Epithelial cell of proximal tubule (primary cell): ENCODE results near the gene CDC42SE2. TPM values are rescaled to one million over a fixed set of nuclear protein-coding genes. Genes with fewer than 3 reads are reported as not detected.
"Not testable (repeated sequence)": the region's sequence is repeated elsewhere in the genome, so short reads cannot be mapped to it uniquely, and the experiment has no call there.

Source experiments
- DNase-seq: peaks from one replicate; pipeline ENCODE4 v3.0.0-alpha.2; 2011; ENCODE audit warnings: low read depth
- H3K4me3 ChIP-seq: 2 replicates; pipeline ENCODE4 v1.5.1; 2011; ENCODE audit warnings: low read depth, mild to moderate bottlenecking, low read length
- total RNA-seq: library from RNA; depleted of rRNA; stranded (reverse); fragments of >200 nt; gene quantifications from 2 replicates; pipeline ENCODE4 v1.2.3, GENCODE V29; 2015
- TF ChIP-seq, protein P1 (sequence below): conservative IDR thresholded peaks from 2 replicates; pipeline ENCODE4 v1.5.1; 2012; ENCODE audit warnings: low read depth, mild to moderate bottlenecking, low read length

Gene CDC42SE2
- total RNA-seq, 1 donor from 2014 or later = 40.1 TPM

DNA sequence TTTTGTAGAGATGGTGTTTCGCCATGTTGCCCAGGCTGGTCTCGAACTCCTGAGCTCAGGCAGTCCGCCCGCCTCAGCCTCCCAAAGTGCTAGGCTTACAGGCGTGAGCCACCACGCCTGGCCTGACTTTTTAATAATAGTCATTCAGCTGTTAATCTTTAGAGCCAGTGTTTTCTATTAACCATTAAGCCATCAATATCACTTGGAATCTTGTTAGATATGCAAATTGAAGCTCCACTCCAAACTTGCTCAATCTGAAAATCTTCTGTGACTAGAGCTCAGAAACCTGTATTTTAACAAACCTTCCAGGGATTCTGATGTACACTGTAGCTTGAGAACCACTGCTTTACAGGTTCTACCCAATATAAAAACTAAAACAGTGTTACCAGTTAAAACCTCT, 113.5 kb downstream of the CDC42SE2 start:
- TF ChIP-seq, protein P1, sequence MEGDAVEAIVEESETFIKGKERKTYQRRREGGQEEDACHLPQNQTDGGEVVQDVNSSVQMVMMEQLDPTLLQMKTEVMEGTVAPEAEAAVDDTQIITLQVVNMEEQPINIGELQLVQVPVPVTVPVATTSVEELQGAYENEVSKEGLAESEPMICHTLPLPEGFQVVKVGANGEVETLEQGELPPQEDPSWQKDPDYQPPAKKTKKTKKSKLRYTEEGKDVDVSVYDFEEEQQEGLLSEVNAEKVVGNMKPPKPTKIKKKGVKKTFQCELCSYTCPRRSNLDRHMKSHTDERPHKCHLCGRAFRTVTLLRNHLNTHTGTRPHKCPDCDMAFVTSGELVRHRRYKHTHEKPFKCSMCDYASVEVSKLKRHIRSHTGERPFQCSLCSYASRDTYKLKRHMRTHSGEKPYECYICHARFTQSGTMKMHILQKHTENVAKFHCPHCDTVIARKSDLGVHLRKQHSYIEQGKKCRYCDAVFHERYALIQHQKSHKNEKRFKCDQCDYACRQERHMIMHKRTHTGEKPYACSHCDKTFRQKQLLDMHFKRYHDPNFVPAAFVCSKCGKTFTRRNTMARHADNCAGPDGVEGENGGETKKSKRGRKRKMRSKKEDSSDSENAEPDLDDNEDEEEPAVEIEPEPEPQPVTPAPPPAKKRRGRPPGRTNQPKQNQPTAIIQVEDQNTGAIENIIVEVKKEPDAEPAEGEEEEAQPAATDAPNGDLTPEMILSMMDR = no peak
- DNase-seq = no peak
- H3K4me3 ChIP-seq = no peak overlapping the region

DNA sequence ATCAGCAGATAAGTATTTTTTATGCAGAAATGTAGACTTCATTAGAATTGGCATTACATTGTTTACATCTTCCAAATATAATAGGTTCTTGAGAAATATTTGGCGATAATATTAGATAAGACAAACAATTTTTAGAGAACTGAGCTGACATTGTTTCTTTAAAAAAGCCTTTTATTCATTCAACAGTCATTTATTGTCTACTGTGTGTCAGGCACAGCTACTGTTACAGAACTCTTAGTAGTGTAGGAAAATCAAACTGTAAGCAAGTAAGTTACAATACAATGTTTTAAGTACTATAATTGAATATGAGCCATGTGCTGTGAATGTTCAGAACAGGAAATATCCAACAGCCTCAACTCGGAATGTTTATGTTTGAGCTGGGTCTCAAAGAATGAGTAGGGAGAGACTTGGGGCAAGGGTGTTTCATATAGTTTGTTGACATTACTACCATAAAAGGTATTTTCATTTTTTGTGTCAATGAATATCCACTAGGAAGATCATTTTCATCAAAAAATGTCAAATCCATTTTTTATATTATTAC, 114.0 kb downstream of the CDC42SE2 start:
- no peak overlapping the region for H3K4me3 ChIP-seq
- no peak for DNase-seq
- TF ChIP-seq, protein P1 = no peak

DNA sequence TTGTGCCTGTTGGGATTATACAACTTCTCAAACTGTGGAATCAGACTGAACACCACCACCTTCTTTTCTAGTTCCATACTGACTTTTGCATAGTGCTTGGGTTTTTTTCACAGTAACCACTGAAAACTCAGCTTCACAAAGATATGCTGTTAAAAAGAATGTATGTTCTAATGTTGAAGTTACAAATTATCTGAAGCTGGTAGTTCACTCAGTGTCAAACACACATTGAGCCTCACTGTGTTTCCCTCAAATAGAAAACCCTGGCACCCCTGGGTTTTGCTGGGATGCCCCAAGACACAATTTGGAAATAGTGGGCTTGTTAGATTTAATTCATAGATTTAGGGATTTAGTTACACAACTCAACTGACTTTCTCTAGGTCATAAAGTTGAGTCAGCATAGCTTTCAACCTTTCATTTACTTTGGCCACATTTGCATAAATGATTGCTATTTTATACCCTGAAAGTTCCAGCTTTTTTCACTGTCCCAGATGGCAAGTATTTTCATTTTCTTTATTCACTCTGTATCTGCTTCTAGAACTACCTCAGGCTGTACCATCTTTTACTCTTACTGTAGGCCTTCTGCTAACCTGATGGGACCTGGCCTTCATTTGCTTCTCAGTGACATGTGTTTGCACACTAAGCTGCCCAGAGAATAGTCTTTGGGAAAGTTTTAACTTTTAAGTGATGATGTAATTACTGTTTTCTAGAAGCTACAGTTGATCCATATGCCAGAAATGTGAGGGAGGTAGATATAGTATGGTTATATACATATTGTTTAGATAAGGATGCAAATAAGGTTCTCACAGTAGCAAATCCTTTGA, 115.1 kb downstream of the CDC42SE2 start:
- peak; percentile 47 for DNase-seq
- TF ChIP-seq, protein P1 = no peak
- no peak overlapping the region for H3K4me3 ChIP-seq

DNA sequence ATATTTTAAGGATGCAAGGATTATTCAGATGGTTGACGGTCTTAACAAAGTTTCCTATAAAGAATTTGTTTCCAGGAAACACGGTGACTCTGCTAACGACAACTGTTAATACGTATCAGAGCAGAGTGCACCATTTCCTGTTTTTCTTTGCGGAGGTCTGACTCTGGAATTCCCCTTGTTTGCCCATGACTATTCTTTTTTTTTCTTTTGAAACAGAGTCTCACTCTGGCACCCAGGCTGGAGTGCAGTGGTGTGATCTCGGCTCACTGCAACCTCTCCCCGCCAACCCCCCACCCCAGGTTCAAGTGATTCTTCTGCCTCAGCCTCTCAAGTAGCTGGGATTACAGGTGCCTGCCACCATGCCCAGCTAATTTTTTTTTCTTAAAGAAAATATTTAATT, 115.9 kb downstream of the CDC42SE2 start:
- no peak overlapping the region for H3K4me3 ChIP-seq
- TF ChIP-seq, protein P1 = no peak
- DNase-seq = peak; percentile 91

DNA sequence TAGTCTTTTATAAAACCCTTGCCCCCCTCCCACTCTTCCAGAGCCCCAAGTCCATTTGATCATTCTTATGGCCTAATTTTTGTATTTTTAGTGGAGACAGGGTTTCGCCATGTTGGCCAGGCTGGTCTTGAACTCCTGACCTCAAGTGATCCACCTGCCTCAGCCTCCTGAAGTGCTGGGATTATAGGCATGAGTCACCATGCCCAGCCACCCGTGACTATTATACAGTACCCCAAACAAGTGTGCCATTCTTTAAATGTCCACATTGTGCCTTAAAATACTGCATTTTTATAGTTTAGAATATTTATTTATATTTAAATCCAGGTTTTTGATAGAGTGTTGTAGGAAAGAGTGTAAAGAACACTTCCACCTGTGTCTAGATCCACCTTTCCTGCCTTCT, 116.4 kb downstream of the CDC42SE2 start:
- not testable (repeated sequence) for DNase-seq, H3K4me3 ChIP-seq

DNA sequence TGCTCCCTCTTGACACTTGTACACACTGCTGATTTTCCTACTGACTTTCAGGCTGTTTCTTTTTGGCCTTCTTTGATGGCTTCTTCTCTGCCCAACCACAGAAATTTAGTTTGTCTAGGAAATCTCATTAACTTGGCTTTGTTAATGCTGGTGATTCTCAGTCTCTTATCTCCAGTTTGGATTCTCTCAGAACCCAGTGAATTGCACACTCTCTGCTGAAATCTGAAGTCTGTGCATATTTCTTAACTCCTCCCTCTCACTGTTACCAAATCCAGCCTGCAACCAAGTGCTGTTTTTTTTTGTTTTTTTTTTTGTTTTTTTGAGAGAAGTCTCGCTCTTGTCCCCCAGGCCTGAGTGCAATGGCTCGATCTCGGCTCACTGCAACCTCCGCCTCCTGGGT, 117.2 kb downstream of the CDC42SE2 start:
- no peak for DNase-seq
- TF ChIP-seq, protein P1 = no peak
- H3K4me3 ChIP-seq = no peak overlapping the region

DNA sequence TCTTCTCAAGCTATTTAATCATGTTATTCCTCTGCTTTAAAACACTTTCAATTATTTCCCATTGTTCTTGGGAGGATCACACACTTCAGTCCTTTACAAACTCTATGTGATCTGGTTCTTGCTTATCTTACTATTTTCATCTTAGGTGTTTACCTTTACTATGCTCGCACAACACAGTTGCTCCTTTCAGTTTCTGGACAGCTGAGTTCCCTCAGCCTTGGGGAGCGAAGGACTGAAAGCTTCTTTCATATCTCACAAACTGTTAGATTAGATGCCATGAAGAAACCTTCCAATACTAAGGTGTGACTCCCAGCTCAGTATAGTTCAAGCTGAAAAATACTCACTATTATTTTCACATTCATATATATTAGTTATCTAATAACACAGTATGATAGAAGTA, 117.9 kb downstream of the CDC42SE2 start:
- no peak for DNase-seq
- H3K4me3 ChIP-seq = no peak overlapping the region
- TF ChIP-seq, protein P1 = no peak
